ENCODE results near the gene BAZ2A. TPM values are rescaled to one million over a fixed set of nuclear protein-coding genes. Genes with fewer than 3 reads are reported as not detected.

BAZ2A gene
- polyA plus RNA-seq, 1 donor (not counting 4 experiments of a cell fraction or from before 2014, with no cell fraction given), result 55.7 TPM

GRCh38 chr12:56574210-56574609, 55.9 kb downstream of the BAZ2A start:
- TF ChIP-seq CTCF (optimal IDR thresholded peaks at IDR 0.05 in 1 of 3, IDR thresholded peaks at IDR 0.05 in 1 of 3, conservative IDR thresholded peaks at IDR 0.05 in 1 of 3; ENCODE audit: extremely low read depth in 1 of 3, insufficient read depth in 2 of 3, low read length in 3 of 3) (no peak), EZH2 (IDR thresholded peaks at IDR 0.05; ENCODE audit: low read length) (no peak)
- dilution Hi-C loops (cut with MboI; ENCODE audit: extremely low pct_ligation_motif_present, low sequenced_read_pairs), result no loop called here
- no peak overlapping the region for H3K4me3 ChIP-seq (ENCODE audit: control insufficient read depth in 2 of 3, extremely low read depth in 1 of 3, insufficient read depth in 2 of 3, low read depth in 1 of 3, low read length in 3 of 3)
- H3K9ac ChIP-seq (ENCODE audit: control insufficient read depth, extremely low read depth, insufficient read depth, low read length), result no peak overlapping the region
- H3K36me3 ChIP-seq (ENCODE audit: control insufficient read depth in 2 of 2, extremely low read depth in 1 of 2, insufficient read depth in 2 of 2, low read length in 2 of 2), result peaks cover 16 to 24% of the 10 kb centered on the region in 2 experiments
- H3K9me1 ChIP-seq (ENCODE audit: control insufficient read depth, extremely low read depth, insufficient read depth, low read length), result no peaks in the 10 kb centered on the region
- FAIRE-seq (no peak), DNase-seq (ENCODE audit: low read depth, low spot score) (no peak)
- no peaks in the 10 kb centered on the region for H3K4me1 ChIP-seq (ENCODE audit: control insufficient read depth, extremely low read depth, insufficient read depth, low read length)
- H4K20me1 ChIP-seq (ENCODE audit: control insufficient read depth, extremely low read depth, insufficient read depth, low read length), result no peaks in the 10 kb centered on the region
- H3K4me2 ChIP-seq (ENCODE audit: control insufficient read depth, extremely low read depth, insufficient read depth, low read depth, low read length), result no peak overlapping the region
- H3K27me3 ChIP-seq (ENCODE audit: control insufficient read depth, extremely low read depth, insufficient read depth, low read length), result no peaks in the 10 kb centered on the region
- H3K9me3 ChIP-seq (ENCODE audit: control insufficient read depth, low read depth, low read length), result no peaks in the 10 kb centered on the region
- no peak overlapping the region for H2AFZ ChIP-seq (ENCODE audit: control insufficient read depth, low read length)
- H3K27ac ChIP-seq (ENCODE audit: control insufficient read depth, insufficient read depth, low read length), result no peak overlapping the region
- H3K79me2 ChIP-seq (ENCODE audit: control insufficient read depth, insufficient read depth, low read length), result no peaks in the 10 kb centered on the region

GRCh38 chr12:56572288-56572687, 57.8 kb downstream of the BAZ2A start:
- DNase-seq (ENCODE audit: low read depth, low spot score) (no peak), FAIRE-seq (no peak)
- Histone ChIP-seq H3K27me3 (ENCODE audit: control insufficient read depth, extremely low read depth, insufficient read depth, low read length) (no peaks in the 10 kb centered on the region), H3K27ac (ENCODE audit: control insufficient read depth, insufficient read depth, low read length) (no peak overlapping the region), H3K36me3 (ENCODE audit: control insufficient read depth in 2 of 2, extremely low read depth in 1 of 2, insufficient read depth in 2 of 2, low read length in 2 of 2) (peaks cover 24 to 30% of the 10 kb centered on the region in 2 experiments), H3K9ac (ENCODE audit: control insufficient read depth, extremely low read depth, insufficient read depth, low read length) (no peak overlapping the region), H3K79me2 (ENCODE audit: control insufficient read depth, insufficient read depth, low read length) (no peaks in the 10 kb centered on the region), H3K9me3 (ENCODE audit: control insufficient read depth, low read depth, low read length) (no peaks in the 10 kb centered on the region), H4K20me1 (ENCODE audit: control insufficient read depth, extremely low read depth, insufficient read depth, low read length) (no peaks in the 10 kb centered on the region), H3K9me1 (ENCODE audit: control insufficient read depth, extremely low read depth, insufficient read depth, low read length) (no peaks in the 10 kb centered on the region), H3K4me3 (ENCODE audit: control insufficient read depth in 2 of 3, extremely low read depth in 1 of 3, insufficient read depth in 2 of 3, low read depth in 1 of 3, low read length in 3 of 3) (no peak overlapping the region), H2AFZ (ENCODE audit: control insufficient read depth, low read length) (no peak overlapping the region), H3K4me2 (ENCODE audit: control insufficient read depth, extremely low read depth, insufficient read depth, low read depth, low read length) (no peak overlapping the region), H3K4me1 (ENCODE audit: control insufficient read depth, extremely low read depth, insufficient read depth, low read length) (no peaks in the 10 kb centered on the region)
- dilution Hi-C loops (cut with MboI; ENCODE audit: extremely low pct_ligation_motif_present, low sequenced_read_pairs), result no loop called here
- TF ChIP-seq CTCF (optimal IDR thresholded peaks at IDR 0.05 in 1 of 3, IDR thresholded peaks at IDR 0.05 in 1 of 3, conservative IDR thresholded peaks at IDR 0.05 in 1 of 3; ENCODE audit: extremely low read depth in 1 of 3, insufficient read depth in 2 of 3, low read length in 3 of 3) (no peak), EZH2 (IDR thresholded peaks at IDR 0.05; ENCODE audit: low read length) (no peak)
